ENCODE measurements around the gene CEACAM3. TPM values are rescaled to one million over a fixed set of nuclear protein-coding genes. Genes with fewer than 3 reads are reported as not detected.
A peak's percentile ranks its signal among the peaks of the same experiment; 100 is the strongest.

CEACAM3 gene
- polyA plus RNA-seq, 3 donors: 5.9 to 11.8 (median 11.3) TPM

DNA sequence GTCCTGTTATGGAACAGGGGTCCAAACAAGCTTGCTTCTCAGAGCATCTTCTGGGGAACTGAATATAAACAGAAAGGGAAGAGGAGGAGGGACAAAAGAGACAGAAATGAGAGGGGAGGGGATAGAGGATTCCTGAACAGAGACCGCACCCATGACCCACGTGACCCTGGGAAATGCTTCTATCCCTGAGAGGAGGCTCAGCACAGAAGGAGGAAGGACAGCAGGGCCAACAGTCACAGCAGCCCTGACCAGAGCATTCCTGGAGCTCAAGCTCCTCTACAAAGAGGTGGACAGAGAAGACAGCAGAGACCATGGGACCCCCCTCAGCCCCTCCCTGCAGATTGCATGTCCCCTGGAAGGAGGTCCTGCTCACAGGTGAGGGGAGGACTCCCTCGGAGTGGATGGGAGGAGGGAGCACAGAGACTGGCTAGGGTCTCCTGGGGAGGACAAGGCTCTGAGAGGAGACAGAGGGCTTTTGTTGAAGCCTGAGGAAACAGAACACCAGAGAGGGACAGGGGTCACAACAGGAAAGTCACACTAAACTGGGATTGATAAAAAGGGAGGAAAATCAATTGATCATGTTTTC is 41.0 kb upstream of the CEACAM3 start, which contains the start of gene CEACAM6:
Gene CEACAM6, plus strand, starts transcription at position 203 of the 586 bp plus-strand sequence. Its CDS starts 109 bp downstream, at position 312.
- WGBS (ENCODE audit: insufficient coverage): 100% methylated on average over 1 of the region's 3 CpGs
- Mint-ChIP-seq H3K4me1 (peaks cover 24% of the 10 kb centered on the region), H3K27ac (peak within 1 kb of the TSS in 2 of 7 donors; percentile 1 to 68), H3K27me3 (ENCODE audit: low read depth in 3 of 3) (peaks cover 0 to 7% (median 0%) of the 10 kb centered on the region in 3 donors), H3K4me3 (peak within 1 kb of the TSS in 1 of 2 donors; percentile 37), H3K36me3 (no peaks in the 10 kb centered on the region), H3K9me3 (peaks cover 0 to 2% (median 0%) of the 10 kb centered on the region in 7 donors)
- Histone ChIP-seq H3K27me3 (ENCODE audit: control insufficient read depth in 2 of 2, insufficient read depth in 2 of 2, low read length in 2 of 2) (no peaks in the 10 kb centered on the region), H3K4me2 (replicated peaks; ENCODE audit: extremely low read depth, low read length, poor library complexity, severe bottlenecking) (no peak within 1 kb of the TSS), H3K27ac (ENCODE audit: low read depth in 1 of 2, low read length in 2 of 2) (no peak within 1 kb of the TSS), H2AFZ (ENCODE audit: insufficient read depth, low read depth, low read length, poor library complexity, severe bottlenecking) (no peak within 1 kb of the TSS), H4K20me1 (ENCODE audit: insufficient read depth, low read length) (no peaks in the 10 kb centered on the region), H3K9ac (ENCODE audit: insufficient read depth, low read length, poor library complexity, severe bottlenecking) (no peak within 1 kb of the TSS), H3K4me3 (replicated peaks in 1 of 3; ENCODE audit: low read depth in 2 of 3, low read length in 3 of 3) (no peak within 1 kb of the TSS), H3K4me1 (ENCODE audit: control insufficient read depth in 1 of 2, insufficient read depth in 2 of 2, low read length in 2 of 2) (peaks cover 4 to 6% of the 10 kb centered on the region in 2 donors), H3K79me2 (ENCODE audit: insufficient read depth, low read length) (no peaks in the 10 kb centered on the region), H3K9me3 (replicated peaks in 1 of 2; ENCODE audit: control insufficient read depth in 1 of 2, insufficient read depth in 1 of 2, low read length in 2 of 2) (no peaks in the 10 kb centered on the region), H3K36me3 (replicated peaks in 1 of 2; ENCODE audit: control insufficient read depth in 1 of 2, insufficient read depth in 2 of 2, low read length in 2 of 2) (no peaks in the 10 kb centered on the region)
- peak in 1 of 3 donors; percentile 17 for DNase-seq
- intact Hi-C loops (cut with micrococcal nuclease): loop anchor here in 1 of 2 donors (2.0 kb wide), 1 partner anchor 65 kb away; no protein-coding TSS in a partner anchor
- TF ChIP-seq CTCF (IDR thresholded peaks at IDR 0.05): no peak

DNA sequence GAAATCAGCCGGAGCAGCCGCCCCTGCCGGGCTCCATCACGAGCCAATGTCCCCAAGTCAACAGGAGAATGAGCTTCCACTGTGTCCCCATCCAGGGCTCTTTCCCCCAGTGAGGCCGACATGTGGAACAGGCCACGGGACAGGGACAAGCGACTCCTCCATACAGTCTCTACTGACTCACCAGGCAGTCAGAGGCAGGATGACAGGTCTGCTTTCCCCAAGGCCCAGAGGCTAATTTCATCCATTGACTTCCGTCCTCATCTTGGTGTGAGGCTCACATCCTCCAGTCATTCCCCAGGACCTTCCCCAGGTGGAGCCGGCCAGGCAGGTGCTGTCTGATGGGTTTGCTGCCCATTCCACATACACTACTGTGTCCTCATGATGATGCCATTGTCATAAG is 37.5 kb upstream of the CEACAM3 start:
- Histone ChIP-seq H3K27me3 (ENCODE audit: control insufficient read depth in 2 of 2, insufficient read depth in 2 of 2, low read length in 2 of 2) (no peaks in the 10 kb centered on the region), H3K36me3 (replicated peaks in 1 of 2; ENCODE audit: control insufficient read depth in 1 of 2, insufficient read depth in 2 of 2, low read length in 2 of 2) (no peaks in the 10 kb centered on the region), H3K9me3 (replicated peaks in 1 of 2; ENCODE audit: control insufficient read depth in 1 of 2, insufficient read depth in 1 of 2, low read length in 2 of 2) (no peaks in the 10 kb centered on the region), H3K4me1 (ENCODE audit: control insufficient read depth in 1 of 2, insufficient read depth in 2 of 2, low read length in 2 of 2) (peaks cover 4 to 6% of the 10 kb centered on the region in 2 donors), H3K79me2 (ENCODE audit: insufficient read depth, low read length) (no peaks in the 10 kb centered on the region), H2AFZ (ENCODE audit: insufficient read depth, low read depth, low read length, poor library complexity, severe bottlenecking) (no peak overlapping the region), H4K20me1 (ENCODE audit: insufficient read depth, low read length) (no peaks in the 10 kb centered on the region), H3K4me3 (replicated peaks in 1 of 3; ENCODE audit: low read depth in 2 of 3, low read length in 3 of 3) (no peak overlapping the region), H3K4me2 (replicated peaks; ENCODE audit: extremely low read depth, low read length, poor library complexity, severe bottlenecking) (no peak overlapping the region), H3K27ac (ENCODE audit: low read depth in 1 of 2, low read length in 2 of 2) (no peak overlapping the region), H3K9ac (ENCODE audit: insufficient read depth, low read length, poor library complexity, severe bottlenecking) (no peak overlapping the region)
- peak overlapping the region in 1 of 7 donors; percentile 34 for H3K27ac Mint-ChIP-seq
- TF ChIP-seq CTCF (IDR thresholded peaks at IDR 0.05): no peak
- peaks cover 2 to 3% (median 2%) of the 10 kb centered on the region in 3 donors for H3K27me3 Mint-ChIP-seq (ENCODE audit: low read depth in 3 of 3)
- WGBS (ENCODE audit: insufficient coverage): 88% methylated on average over 7 of the region's 9 CpGs
- H3K9me3 Mint-ChIP-seq: no peaks in the 10 kb centered on the region
- peaks cover 17% of the 10 kb centered on the region for H3K4me1 Mint-ChIP-seq
- intact Hi-C loops (cut with micrococcal nuclease): no loop called here
- H3K4me3 Mint-ChIP-seq: no peak overlapping the region
- no peak for DNase-seq
- H3K36me3 Mint-ChIP-seq: no peaks in the 10 kb centered on the region
